Activated naive CD4-positive, alpha-beta T cell treated with anti-CD3 and anti-CD28 coated beads, Interleukin-2, amount 50 U/mL, for 16 hours (primary cell): ENCODE measurements around the gene FZD7.

Experiments
- DNase-seq: peaks from one replicate; pipeline ENCODE4 v3.0.0-alpha.2; 2020

Gene FZD7

DNA sequence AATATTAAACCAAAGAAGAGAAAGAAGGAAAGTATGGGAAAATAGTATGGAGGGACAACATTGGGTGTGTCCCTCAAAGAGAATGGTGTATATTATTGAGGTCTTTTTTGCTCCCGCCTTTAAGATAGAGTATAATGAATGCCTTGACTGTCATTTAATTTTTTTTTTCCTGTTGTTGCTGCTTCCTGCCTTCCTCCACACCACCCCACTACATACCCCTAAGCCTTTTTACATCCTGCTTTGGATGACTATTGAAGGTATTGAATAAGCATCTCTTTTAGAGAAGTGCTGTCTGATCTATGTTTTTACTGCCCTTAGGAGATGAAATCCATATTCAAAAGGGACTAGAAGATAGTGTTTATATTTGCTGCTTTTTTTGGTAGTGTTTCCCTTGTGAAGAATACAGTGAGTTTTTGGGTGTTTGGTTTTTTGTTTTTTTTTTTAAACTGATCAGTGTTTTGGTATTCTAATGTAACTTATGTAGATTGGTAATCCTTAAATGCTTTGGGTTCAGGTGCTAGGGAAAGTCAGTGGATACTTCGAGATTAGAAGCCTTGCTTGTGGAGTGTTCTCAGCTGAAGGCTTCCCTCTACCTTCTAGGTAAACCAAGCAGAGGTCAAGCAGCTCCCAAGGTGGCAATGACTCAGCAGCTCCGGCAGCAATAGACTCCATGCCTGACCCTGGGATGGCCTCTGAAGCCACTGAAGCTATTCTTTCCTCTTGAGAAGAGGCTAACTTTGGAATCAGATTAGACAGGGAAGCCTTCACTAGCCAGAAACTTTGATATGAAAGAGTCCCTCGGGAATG is 5.0 kb downstream of the FZD7 start:
- no peak for DNase-seq

GRCh38 chr2:202039278-202040078 is 5.8 kb downstream of the FZD7 start:
- no peak for DNase-seq

DNA sequence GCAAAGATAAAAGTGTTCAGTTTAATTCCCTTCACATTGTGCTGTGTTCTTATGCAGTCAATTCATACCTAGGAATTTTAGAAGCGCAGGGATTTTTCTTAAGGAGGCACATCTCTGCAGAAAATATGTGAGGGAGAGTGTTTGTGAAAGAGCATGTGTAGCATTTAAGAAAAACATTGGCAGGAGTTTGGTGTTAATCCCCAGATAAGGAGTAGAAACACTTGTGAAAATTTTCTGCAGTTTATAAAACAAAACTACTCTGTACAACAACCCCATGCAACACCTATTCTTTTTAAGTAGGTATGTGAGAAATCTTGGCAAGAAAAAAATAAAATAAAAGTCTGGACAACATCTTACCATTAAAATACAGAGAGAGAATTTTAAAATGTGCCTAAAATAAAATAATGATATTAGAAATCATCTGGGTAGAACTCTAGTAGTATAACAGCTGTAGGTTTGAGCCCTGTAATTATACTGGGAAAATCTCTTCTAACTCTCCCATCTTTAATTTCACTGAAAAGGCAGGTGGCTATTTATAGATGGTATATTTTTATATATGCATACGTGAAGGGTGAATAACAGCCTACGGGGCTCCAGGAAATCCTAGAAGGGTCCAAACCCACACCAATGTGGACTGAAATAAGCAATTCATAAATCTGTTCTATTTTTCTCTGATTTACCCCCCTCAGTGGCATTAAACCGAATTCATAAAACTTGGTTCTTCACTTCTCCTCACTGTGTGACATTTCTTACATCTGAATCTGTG is 6.6 kb downstream of the FZD7 start:
- no peak for DNase-seq

DNA sequence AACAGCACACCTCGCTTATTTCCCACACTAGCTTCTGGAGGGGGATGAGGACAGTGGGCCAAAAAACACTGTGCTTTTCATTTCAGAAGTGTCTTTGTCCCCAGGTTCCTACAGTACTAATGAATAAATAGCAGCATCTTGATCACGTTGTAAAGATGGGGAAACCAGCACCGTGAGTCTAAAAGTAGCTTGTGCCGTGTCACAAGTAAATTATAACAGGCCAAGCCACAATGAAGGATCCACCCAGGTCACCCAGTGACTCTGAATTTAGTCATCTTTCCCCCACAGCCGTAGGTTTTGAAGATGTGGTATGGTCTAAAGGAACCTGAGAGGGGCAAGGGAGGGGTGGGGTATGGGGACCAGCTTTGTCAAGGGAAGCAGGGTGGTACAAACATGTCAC is 8.8 kb downstream of the FZD7 start:
- DNase-seq: no peak

- DNase-seq: no peak
These were observed 9.8 kb downstream of the FZD7 start for GRCh38 chr2:202043475-202043874.

DNA sequence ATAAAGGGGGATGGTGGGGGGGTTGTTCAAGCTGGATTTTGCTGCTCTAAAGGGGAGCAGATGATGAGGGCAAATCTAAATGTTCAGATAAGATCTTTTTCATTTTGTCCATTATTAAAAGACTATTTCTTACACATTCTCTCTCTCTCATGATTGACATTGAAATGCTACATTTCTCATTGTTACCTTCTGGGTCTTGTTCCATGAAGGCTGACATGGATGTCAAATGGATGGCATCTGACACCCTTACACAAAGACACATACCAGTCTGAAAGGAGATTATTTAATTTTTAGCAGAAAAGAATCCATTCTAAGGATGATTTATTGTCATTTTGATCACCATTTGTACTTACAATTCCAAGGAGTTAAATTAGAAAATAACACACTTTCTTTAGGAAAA is 11.1 kb downstream of the FZD7 start:
- no peak for DNase-seq

GRCh38 chr2:202046572-202046971 is 12.9 kb downstream of the FZD7 start:
- no peak for DNase-seq

GRCh38 chr2:202049092-202049728 is 15.6 kb downstream of the FZD7 start:
- DNase-seq: no peak

GRCh38 chr2:202049840-202050239 is 16.2 kb downstream of the FZD7 start:
- DNase-seq: no peak

DNA sequence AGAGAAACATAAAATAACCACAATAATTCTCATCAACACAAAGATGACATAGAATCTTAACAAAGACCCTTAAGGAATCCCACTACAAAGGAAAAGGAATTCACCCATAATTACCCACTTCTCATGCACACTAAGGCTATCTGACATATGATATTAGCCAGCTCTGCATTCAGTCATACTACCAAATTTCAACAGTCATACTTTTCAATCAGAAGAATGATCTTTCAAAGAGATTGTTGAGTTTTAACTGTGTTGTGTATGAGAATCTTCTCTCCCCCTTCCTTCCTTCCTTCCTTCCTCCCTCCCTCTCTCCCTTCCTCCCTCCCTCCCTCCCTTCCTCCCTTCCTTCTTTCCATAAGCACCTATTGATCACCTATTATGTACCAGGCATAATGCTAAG is 17.0 kb downstream of the FZD7 start:
- no peak for DNase-seq

- DNase-seq: no peak
These were observed 18.0 kb downstream of the FZD7 start for GRCh38 chr2:202051499-202052161.

GRCh38 chr2:202052235-202052634 is 18.6 kb downstream of the FZD7 start:
- DNase-seq: no peak

DNA sequence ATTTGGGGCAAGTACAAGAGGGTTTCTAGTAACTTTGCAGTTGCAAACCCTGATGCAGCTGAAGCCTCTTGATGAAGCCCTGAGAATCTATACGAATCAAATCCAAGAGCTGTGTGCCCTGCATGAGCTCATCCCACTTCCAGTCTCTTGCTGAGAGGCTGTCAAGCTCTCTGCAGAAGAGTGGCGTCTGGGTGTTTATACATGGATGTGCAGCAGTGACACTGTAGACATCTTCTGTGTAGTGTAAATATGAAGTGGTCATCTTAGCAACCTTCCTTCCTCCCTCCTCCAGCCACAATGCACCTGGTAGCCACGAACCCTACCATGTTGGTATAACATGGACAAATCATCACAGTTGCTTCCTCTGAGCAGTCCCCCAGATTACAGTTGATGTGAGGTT is 21.0 kb downstream of the FZD7 start:
- no peak for DNase-seq

GRCh38 chr2:202056611-202057010 is 23.0 kb downstream of the FZD7 start:
- no peak for DNase-seq

DNA sequence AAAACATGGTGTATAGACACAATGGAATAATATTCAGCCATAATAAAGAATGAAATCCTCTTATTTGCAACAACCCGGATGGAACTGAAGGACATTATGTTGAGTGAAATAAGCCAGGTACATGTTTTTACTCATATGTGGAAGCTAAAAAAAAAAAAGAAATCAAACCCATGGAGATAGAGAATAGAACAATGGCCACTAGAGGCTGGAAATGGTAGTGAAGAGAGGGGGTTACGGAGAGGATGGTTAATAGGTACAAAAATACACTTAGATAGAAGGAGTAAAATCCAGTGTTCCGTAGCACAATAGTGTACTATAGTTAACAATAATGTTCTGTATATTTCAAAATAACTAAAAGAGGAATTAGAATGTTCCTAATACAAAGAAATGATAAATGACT is 26.6 kb downstream of the FZD7 start:
- DNase-seq: no peak

- no peak for DNase-seq
These were observed 28.0 kb downstream of the FZD7 start for GRCh38 chr2:202061695-202062094.

DNA sequence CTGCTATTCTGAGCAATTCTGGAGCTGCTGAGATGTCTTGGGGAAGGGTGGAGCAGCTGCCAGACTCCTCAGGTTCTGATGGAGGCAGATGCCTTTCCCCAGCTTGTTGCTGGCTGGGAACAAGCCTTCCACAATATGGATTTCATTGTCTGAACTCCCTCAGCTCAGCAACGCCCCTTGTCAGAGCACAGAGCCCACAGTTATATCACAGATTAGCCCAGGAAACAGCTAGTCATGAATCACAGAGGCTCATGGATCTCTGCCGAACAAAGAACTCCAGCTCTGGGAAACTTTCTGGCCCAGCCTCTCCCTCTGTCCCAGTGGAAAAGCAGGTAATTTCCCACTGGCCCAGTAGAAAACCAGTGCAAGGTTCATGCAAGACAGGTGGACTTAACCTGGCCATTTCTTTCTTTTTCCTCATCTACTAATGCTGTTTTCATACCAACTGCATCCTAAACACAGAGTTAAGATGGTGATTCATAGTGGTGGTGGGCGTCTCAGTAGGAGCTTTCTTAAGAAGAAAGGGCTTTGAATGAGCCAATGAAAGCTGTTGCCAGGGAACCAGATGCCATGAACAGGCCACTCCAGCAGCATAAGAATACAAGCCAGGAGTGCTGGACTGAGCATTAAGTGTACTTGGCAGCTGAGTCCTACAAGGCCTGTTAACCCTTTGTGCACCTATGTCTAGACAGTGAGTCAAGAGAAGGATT is 30.7 kb downstream of the FZD7 start:
- DNase-seq: no peak

- DNase-seq: no peak
These were observed 31.2 kb downstream of the FZD7 start for GRCh38 chr2:202064881-202065230.

DNA sequence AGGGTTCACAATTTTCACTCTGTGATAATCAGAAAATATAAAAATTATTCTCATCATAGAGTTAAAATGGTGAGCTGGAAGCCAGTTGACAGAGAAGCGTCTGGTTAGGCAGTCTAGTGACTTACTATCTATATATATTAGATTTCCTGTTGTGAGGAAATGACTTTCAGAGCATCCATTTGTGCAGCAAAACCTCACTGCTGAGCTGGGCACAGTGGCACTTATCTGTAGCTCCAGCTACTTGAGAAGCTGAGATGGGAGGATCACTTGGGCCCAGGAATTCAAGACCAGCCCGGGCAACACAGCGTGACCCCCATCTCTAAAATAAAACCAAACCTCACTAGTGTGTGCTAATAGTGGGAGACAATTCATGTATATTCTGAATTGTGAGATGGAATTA is 32.2 kb downstream of the FZD7 start:
- no peak for DNase-seq

- DNase-seq: no peak
These were observed 33.2 kb downstream of the FZD7 start for GRCh38 chr2:202066875-202067274.

- no peak for DNase-seq
These were observed 33.9 kb downstream of the FZD7 start for GRCh38 chr2:202067589-202067988.
